ENCODE data around the gene CENPF.
"Not testable (repeated sequence)": the region's sequence is repeated elsewhere in the genome, so short reads cannot be mapped to it uniquely, and the experiment has no call there.

Gene CENPF, protein sequence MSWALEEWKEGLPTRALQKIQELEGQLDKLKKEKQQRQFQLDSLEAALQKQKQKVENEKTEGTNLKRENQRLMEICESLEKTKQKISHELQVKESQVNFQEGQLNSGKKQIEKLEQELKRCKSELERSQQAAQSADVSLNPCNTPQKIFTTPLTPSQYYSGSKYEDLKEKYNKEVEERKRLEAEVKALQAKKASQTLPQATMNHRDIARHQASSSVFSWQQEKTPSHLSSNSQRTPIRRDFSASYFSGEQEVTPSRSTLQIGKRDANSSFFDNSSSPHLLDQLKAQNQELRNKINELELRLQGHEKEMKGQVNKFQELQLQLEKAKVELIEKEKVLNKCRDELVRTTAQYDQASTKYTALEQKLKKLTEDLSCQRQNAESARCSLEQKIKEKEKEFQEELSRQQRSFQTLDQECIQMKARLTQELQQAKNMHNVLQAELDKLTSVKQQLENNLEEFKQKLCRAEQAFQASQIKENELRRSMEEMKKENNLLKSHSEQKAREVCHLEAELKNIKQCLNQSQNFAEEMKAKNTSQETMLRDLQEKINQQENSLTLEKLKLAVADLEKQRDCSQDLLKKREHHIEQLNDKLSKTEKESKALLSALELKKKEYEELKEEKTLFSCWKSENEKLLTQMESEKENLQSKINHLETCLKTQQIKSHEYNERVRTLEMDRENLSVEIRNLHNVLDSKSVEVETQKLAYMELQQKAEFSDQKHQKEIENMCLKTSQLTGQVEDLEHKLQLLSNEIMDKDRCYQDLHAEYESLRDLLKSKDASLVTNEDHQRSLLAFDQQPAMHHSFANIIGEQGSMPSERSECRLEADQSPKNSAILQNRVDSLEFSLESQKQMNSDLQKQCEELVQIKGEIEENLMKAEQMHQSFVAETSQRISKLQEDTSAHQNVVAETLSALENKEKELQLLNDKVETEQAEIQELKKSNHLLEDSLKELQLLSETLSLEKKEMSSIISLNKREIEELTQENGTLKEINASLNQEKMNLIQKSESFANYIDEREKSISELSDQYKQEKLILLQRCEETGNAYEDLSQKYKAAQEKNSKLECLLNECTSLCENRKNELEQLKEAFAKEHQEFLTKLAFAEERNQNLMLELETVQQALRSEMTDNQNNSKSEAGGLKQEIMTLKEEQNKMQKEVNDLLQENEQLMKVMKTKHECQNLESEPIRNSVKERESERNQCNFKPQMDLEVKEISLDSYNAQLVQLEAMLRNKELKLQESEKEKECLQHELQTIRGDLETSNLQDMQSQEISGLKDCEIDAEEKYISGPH (N-terminal part only)

DNA sequence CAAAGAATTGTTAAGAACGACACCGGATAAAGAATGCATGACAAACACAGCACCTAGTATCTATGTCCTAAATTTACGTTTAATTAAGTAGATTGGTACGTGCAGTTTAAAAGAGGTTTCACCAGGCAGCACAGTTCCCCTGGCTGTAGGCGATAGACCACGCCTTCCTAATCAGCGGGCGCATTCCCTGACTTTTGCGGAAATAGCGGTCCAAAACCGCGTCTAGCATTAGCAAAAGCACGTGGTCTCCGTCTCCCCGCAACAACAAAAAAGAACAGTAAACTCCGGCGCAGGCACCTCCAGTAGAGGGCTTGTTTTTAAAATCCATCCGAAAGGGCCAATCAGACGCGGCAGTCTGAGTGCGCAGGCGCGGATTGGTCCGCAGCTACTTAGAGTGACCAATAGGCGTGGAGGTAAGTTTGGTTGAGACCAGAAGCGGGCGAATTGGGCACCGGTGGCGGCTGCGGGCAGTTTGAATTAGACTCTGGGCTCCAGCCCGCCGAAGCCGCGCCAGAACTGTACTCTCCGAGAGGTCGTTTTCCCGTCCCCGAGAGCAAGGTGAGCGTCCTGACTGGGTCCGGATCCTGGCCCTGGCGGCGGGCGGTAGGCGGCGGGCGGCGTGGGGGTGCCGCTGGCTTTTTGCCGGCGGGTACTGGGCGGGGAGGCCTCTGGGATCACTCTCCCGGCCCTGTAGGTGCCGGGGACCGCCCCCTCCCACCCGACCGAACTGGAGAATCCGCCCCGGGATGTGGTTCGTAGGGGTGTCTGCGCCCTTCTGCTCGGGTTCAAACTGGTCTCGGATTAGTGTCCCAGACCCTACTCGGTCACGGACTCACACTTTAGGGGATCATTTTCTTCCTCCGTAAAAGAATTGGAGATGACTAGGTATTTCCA is at the start of gene CENPF:
TSS of gene CENPF (plus strand) at position 432 of the 894 bp plus-strand sequence. CDS start 10,560 bp downstream, outside the sequence.
- DNase-seq (ENCODE audit: low spot score) = peak; percentile 99

DNA sequence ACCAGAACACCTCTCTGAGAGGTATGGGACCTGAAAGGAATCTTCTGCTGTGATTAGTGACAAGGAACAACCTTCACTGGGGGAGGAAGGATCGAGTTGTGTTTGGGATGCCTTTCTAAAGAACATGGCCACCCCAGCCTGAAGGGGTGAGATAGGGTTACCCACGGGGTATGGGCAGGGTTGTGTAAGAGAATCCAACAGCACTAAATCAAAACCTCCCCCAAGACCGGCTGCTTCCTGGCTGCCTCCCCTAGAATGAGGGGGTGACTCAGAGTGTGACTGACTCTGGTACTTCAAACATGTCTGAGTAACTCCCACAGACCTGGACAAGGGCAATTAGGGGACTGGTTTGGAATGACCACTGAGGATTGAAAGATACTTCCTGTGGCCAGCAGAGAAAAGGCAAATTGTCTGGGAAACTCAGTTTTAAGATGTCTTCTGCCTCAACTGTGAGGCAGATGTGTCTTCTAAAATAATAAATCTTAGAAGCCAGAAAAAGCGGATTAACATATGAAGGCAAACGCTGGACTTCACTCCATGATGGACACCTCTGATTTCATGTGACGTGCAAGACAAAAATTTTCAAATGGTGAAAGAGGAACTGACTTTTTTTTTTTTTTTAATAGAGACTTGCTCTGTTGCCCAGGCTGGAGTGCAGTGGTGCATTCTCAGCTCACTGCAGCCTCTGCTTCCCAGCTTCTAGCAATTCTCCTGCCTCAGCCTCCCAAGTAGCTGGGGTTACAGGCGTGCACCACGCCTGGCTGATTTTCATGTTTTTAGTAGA is 44.9 kb upstream of the CENPF start:
- no peak for DNase-seq (ENCODE audit: low spot score)

DNA sequence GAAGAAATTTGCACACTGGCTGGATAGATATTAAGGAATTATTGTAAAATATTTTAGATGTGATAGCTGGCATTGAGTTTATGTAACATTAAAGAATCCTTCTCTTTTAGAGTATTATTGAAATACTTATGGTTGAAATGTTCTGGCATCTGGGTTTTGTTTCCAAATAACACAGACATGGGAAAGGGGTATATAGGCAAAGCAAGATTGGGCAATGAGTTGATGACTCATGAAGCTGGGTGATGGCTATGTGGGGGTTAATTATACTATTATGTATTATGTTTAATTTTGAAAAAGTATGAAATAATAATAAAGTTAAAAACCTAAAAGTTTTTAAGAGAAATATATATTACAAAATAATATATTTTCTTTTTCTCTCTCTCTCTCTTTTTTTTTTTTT is 39.1 kb upstream of the CENPF start:
- DNase-seq (ENCODE audit: low spot score) = no peak

DNA sequence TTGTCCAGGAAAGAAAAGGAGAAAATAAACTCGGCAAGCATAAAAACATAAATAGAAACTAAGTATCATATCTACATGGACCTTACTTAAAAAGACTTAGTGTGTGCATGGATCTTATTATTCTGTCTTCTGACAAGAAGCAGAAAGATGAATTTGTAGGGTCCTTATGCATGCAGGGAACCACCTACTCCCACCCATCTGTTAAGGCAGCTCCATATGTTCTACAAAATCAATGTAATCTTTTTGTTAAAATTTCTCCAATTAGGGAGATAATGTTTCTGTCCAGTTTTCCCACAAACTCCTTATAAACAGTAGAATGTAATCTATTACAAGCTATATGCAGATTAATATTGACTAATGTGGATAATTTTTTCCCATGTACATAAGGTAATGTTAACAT is 37.7 kb upstream of the CENPF start:
- no peak for DNase-seq (ENCODE audit: low spot score)

DNA sequence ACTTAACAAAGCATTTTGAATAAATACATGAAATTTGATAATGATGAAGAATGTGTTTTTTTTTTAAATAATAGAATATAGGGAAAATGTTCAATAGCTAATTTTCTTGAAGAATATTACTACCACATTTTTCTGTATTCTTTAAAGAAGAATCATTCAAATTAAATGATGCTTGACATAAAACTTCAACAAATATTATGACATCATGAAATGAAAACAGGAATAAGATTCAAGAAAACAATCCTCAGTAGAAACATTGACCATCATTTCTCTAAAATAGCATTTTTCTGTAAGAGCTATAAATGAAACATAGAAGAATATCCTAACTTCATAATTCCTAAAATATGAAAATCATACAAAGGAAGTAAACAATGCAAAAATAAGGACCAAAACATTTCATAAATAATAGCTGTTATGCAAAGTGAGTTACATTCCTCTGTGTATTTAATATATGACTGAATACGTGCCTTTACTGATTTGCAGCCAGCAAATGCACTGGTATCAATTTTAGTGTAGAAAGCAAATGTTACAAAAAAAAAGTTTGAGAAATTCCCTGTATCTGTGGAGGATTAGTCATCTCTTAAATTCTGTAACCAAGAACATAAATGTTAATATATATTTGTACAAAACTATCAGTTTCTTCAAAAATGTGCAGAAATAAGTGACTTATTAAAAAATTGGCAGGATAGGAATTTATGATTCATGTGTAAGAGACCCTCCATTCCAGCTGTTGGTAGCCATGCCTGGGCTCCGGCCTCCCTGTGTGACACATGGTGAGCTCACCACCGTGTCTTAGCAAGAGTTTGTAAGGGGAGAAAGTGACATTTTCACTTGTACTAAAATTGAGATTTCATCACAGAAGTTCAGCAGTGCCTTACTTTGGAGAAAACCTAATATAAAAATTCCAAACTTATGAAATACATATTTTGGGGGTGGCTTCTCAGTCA is 36.6 kb upstream of the CENPF start:
- no peak for DNase-seq (ENCODE audit: low spot score)

DNA sequence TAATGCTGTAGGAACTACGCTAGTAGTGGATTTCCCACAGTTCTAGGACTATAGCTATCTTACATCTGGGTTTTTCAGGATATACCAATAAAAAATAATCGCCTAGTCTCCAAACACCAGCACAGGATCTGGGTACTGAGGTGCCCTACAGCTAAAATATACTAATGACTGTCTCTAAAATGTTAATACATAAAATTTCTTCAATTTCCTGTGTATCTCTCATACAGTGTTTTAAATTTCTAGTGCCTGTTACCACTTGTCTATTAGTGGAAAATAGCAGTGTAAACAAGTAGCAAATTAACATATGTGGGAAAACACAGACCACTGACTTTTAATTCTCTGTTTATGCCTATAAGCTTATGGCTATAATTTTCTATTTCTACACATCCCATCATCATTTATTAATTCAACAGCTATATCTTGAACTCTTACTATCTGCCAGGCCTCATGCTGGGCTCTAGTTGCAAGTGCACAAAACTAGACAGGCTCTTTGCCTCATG is 35.5 kb upstream of the CENPF start:
- DNase-seq (ENCODE audit: low spot score) = no peak

DNA sequence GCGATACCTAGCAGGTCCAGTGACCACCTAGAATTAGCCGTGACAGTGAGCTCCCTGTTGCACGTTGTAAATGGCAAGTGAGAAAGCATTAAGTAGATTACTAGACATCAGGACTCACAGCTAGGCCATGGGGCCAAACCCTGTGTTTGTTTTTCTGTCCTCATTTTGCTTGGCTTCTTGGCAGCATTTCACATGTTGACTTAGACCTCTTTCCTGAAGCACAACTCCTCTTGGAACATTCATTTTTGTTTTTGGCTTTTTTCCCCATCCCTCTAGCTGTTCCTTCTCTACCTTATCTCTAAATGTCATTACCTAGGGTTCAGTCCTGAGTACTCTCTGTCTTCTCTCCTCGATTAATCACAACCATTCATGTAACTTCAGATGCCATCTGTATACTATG is 34.7 kb upstream of the CENPF start:
- DNase-seq (ENCODE audit: low spot score) = no peak

DNA sequence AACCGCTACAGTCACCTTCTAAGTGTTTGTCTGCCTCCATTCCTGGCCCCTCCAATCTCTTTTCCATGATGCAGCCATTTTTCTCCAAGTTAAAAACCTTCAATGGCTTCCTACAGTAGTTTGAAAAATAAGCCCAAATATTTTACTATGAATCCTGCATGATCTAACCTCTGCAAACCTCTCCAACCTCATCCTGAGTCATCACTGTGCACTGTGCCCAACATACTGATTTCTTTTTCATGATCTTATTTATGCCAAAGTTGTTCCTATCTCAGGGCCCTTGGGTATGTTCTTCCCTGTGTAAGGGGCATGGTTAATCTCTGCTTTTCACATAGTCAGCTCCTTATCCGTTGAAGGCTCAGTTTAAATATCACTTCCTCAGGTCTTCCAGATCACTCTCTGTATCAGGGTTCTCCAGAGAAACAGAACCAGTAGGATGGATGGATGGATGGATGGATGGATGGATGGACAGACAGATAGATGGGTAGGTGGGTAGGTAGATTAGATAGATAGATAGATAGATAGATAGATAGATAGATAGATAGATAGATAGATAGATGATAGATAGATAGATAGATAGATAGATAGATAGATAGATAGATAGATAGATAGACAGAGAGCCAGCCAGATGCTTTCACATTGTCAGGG is 33.5 kb upstream of the CENPF start:
- no peak for DNase-seq (ENCODE audit: low spot score)

DNA sequence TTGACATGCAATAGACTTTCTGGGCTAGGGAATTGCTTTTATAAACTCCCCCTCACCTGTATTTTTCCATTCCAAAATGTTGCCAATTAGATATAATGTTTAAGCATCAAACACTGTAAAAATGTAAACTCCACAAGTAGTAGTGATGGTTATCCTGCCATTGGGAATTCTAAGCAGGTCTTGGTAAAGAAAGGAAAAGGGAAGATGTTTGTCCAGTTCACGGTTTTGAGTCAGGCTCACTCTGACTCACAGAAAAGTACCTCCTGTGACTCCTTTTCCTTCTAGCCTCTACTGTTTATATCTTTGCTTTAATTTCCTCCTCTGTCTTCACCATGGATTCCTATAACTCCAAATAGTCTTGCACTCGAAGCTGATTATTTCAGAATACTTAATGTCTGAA is 32.6 kb upstream of the CENPF start:
- DNase-seq (ENCODE audit: low spot score) = no peak

DNA sequence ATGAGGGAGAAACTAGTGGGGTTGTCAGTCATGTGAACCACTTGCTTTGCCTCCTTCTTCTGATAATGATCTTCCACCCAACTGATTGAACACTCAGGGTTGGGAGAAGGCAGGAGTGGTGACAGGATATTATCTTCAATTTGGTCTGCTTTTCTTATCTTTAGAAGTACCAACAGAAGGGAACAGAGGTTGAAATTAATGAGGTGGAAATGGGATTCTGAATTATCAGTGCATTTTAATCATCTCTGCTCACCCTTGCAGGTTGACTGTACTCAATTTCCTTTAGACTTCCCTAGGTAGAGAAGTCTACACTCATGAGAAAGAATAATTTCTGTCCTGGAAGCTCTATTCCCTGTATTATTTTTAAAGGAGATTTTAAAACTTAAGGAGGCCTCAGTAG is 31.7 kb upstream of the CENPF start:
- DNase-seq (ENCODE audit: low spot score) = no peak

DNA sequence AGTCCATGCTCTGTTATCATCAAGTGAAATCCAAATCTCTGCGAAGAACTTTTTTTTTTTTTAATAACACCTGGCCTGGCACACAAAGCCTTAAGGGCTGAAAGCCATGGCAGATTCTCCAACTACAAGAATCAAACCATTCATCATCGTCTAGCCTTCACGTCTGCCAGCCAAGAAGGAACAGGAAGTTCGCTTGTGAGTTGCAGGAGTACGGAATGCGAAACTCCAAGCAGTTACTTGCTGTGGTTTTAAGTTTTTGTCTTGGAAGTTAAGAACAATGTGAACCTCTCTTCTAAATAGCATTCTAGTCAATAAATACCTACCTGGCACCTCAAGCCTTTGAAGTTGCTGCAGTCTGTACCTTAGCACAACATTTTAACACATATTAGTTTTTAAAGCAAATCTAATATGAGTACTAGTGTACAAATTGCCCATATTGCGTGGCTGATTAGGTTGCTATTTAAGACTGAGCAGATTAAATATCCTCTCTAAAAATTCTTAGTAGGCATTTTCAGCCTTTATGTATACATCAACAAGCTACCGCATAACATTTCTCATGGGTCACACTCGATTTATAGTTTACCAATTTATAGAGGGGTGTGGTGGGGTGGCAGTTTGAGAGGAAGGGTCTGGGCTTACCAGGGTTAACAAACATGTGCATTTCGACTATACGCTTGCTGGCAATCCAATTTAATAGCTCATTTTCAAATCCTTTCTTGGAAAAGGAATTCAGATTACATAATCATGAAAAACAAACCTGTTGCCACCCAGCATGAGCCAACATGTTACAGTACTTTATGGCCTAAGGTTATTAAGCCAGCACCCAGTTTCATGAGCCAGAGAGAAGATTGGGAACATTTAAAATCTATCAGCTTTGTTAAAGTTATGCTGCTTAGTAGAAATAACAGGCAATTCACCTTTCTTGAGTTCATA is 29.3 kb upstream of the CENPF start:
- no peak for DNase-seq (ENCODE audit: low spot score)

DNA sequence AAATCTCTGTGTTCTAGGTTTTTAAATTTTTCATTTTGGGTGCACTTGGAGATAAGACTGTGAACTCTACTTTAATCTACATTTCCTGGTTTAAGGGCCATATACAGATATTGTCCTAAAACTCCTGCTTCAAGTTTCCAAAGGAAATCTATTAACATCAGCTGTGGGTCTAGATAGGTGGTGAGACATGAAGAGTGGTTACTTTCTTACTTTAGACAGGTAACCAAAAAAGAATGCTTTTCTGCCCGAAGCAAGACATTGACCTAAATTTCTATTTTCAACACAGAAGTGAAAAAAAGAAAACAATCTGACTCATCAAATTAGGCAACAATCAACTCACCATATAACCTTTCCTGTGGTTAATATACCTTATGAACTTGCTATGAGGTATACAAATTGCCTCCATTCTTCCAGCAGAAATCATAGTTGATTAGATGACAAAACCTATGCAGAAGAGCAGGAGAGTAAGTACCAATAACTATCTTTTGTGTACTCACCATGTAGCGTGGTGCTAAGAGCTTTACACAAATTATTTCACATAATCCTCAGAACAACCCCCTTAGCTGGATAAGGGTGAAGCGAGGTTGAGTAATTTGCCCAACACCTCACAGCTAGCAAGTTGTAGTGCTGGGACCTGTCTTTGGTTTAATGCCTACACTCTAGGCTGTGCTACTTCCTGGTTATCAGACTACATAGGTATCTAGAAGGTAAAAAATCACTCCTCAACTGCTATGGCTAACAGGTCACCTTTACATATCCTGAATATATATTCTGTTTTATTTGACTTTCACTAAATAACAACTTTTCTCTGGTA is 28.2 kb upstream of the CENPF start:
- no peak for DNase-seq (ENCODE audit: low spot score)

DNA sequence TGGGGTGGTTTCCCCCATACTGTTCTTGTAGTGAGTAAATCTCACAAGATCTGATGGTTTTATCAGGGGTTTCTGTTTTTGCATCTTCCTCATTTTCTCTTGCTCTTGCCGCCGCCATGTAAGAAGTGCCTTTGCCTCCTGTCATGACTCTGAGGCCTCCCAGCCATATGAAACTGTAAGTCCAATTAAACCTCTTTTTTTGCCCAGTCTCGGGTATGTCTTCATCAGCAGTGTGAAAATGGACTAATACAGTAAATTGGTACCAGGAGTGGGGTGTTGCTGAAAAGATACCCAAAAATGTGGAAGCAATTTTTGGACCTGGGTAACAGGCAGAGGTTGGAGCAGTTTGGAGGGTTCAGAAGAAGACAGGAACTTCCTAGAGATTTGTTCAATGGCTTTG is 26.9 kb upstream of the CENPF start:
- DNase-seq (ENCODE audit: low spot score) = not testable (repeated sequence)

DNA sequence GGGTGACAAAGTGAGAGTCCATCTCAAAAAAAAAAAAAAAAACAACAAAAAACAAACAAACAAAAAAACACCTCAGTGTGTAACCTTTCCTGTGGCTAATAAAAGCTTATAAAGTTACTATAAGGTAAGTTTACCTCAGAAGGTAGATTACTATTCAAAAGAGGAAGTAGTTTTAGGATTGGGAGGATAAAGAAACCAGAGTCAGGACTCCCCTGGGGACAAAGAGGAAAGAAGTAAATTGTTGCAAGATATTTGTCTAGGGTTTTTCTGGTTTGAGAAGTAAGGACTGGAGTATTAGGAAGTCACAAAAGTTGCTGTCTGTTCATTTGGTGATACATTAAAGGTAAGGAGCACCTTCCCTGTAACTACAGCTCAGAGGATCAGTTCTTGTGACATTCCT is 23.8 kb upstream of the CENPF start:
- DNase-seq (ENCODE audit: low spot score) = no peak

DNA sequence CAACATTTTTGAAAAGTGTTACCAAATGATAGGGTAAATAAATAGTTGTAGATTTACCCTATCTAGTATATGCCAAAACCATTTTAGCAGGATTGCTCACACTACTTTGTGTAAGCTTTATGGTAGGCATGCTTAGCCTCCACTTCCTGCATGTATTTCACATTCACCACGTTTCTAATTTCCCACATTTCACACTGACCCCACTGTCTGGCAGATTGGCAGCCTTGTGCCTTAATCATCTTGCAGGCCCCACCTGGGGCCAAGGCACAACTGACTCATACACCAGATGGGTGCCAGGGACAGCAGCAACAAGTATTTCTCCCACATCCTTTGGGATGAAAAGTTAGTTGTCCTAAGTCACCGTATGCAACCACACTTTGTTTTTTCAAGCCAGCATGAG is 21.2 kb upstream of the CENPF start:
- DNase-seq (ENCODE audit: low spot score) = no peak

DNA sequence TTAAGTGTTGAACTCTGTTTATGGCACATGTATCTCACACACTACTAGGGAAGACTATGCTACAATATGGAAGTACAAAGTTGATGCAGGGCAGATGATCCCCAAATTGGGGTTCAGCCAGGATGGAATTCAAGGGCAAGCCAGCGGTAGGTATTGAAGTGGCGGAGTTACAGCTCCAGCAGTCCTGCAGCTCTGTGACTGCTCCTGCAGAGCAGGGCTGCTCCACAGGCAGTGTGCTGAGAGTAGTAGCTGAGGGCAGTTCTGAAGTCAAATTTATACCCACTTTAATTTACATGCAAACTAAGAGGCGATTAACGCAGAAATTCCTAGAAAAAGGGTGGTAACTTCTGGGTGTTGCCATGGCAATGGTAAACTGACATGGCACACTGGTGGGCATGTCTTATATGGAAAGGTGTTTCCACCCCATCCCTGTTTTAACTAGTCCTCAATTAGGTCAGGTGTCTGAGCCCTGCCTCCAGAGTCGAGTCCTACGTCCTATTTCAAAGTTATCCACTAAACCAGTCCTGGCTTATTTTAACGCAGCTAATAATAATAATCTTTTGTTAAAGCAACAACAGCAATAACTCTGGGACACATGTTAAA is 20.6 kb upstream of the CENPF start:
- DNase-seq (ENCODE audit: low spot score) = no peak

Data from D341Med (cell line).